H9 (cell line): ENCODE measurements around the gene LRRC3B. TPM values are rescaled to one million over a fixed set of nuclear protein-coding genes. Genes with fewer than 3 reads are reported as not detected.

ENCODE experiments used
- DNase-seq: peaks from one replicate; pipeline ENCODE4 v3.0.0-alpha.2; 2017
- H2AFZ ChIP-seq: one replicate; pipeline ENCODE4 v1.6.1; 2013; ENCODE audit warnings: mild to moderate bottlenecking, low read length, control low read depth, moderate library complexity
- H2AK5ac ChIP-seq: 2 replicates; pipeline ENCODE4 v1.6.1; 2013; ENCODE audit warnings: low read length, control low read depth, mixed read lengths; ENCODE audit not compliant: insufficient read length
- H2BK120ac ChIP-seq: one replicate; pipeline ENCODE4 v1.6.1; 2013; ENCODE audit warnings: low read depth, mild to moderate bottlenecking, low read length, control low read depth, inconsistent platforms; ENCODE audit not compliant: poor library complexity, severe bottlenecking
- H2BK12ac ChIP-seq: 2 replicates; pipeline ENCODE4 v1.6.1; 2013; ENCODE audit warnings: low read length, control low read depth, mixed read lengths, low read depth; ENCODE audit not compliant: insufficient read length
- H2BK15ac ChIP-seq: 2 replicates; pipeline ENCODE4 v1.6.1; 2013; ENCODE audit warnings: low read depth, low read length, control low read depth
- H2BK20ac ChIP-seq: one replicate; pipeline ENCODE4 v1.6.1; 2013; ENCODE audit warnings: low read depth, mild to moderate bottlenecking, low read length, control low read depth, inconsistent platforms; ENCODE audit not compliant: poor library complexity, severe bottlenecking
- H2BK5ac ChIP-seq: 2 replicates; pipeline ENCODE4 v1.6.1; 2013; ENCODE audit warnings: low read length, control low read depth, mixed read lengths; ENCODE audit not compliant: insufficient read length
- H3K14ac ChIP-seq: 2 replicates; pipeline ENCODE4 v1.6.1; 2013; ENCODE audit warnings: low read length, control low read depth; ENCODE audit not compliant: insufficient read depth
- H3K18ac ChIP-seq: 2 replicates; pipeline ENCODE4 v1.6.1; 2013; ENCODE audit warnings: low read depth, mild to moderate bottlenecking, mixed read lengths, low read length, control low read depth; ENCODE audit not compliant: insufficient read length
- H3K23ac ChIP-seq: 2 replicates; pipeline ENCODE4 v1.6.1; 2013; ENCODE audit warnings: low read length, control low read depth, mixed read lengths, low read depth; ENCODE audit not compliant: insufficient read length
- H3K23me2 ChIP-seq: 2 replicates; pipeline ENCODE4 v1.6.1; 2013; ENCODE audit warnings: low read depth, mild to moderate bottlenecking, mixed read lengths, low read length, control low read depth; ENCODE audit not compliant: insufficient read length, poor library complexity, severe bottlenecking
- H3K27ac ChIP-seq: 2 replicates; pipeline ENCODE4 v1.5.1; 2013; ENCODE audit warnings: low read length, control low read depth, mixed read lengths, low read depth; ENCODE audit not compliant: insufficient read length
- H3K27me3 ChIP-seq: 2 replicates; pipeline ENCODE4 v1.6.1; 2013; ENCODE audit warnings: low read length, control low read depth, inconsistent platforms; ENCODE audit not compliant: insufficient read depth
- H3K4ac ChIP-seq: 2 replicates; pipeline ENCODE4 v1.6.1; 2013; ENCODE audit warnings: low read depth, mild to moderate bottlenecking, control low read depth, inconsistent platforms, low read length, moderate library complexity
- H3K4me1 ChIP-seq: 2 replicates; pipeline ENCODE4 v1.6.1; 2013; ENCODE audit warnings: low read length, control low read depth, inconsistent platforms; ENCODE audit not compliant: insufficient read depth
- H3K4me2 ChIP-seq: 2 replicates; pipeline ENCODE4 v1.6.1; 2013; ENCODE audit warnings: low read length, control low read depth, mixed read lengths; ENCODE audit not compliant: insufficient read length, insufficient read depth
- H3K56ac ChIP-seq: 2 replicates; pipeline ENCODE4 v1.6.1; 2013; ENCODE audit warnings: low read depth, mild to moderate bottlenecking, mixed read lengths, low read length, control low read depth; ENCODE audit not compliant: insufficient read length
- H3K79me1 ChIP-seq: 2 replicates; pipeline ENCODE4 v1.6.1; 2013; ENCODE audit warnings: low read depth, mild to moderate bottlenecking, moderate library complexity, low read length, control low read depth, inconsistent platforms; ENCODE audit not compliant: insufficient read depth, poor library complexity, severe bottlenecking
- H3K79me2 ChIP-seq: 2 replicates; pipeline ENCODE4 v1.6.1; 2013; ENCODE audit warnings: low read length, control low read depth, inconsistent platforms; ENCODE audit not compliant: insufficient read depth
- H3K9ac ChIP-seq: 2 replicates; pipeline ENCODE4 v1.6.1; 2013; ENCODE audit warnings: low read length, control low read depth, mixed read lengths; ENCODE audit not compliant: insufficient read length; ENCODE audit errors: extremely low read depth
- H3K9me3 ChIP-seq: one replicate; pipeline ENCODE4 v1.6.1; 2013; ENCODE audit warnings: low read depth, low read length, inconsistent platforms; ENCODE audit not compliant: control insufficient read depth
- H3T11ph ChIP-seq: one replicate; pipeline ENCODE4 v1.6.1; 2013; ENCODE audit warnings: mild to moderate bottlenecking, low read length, control low read depth, inconsistent platforms
- H4K20me1 ChIP-seq: one replicate; pipeline ENCODE4 v1.6.1; 2013; ENCODE audit not compliant: control insufficient read depth, insufficient read length, insufficient read depth
- H4K5ac ChIP-seq: 2 replicates; pipeline ENCODE4 v1.6.1; 2013; ENCODE audit warnings: low read depth, mild to moderate bottlenecking, mixed read lengths, low read length, control low read depth; ENCODE audit not compliant: insufficient read length
- H4K8ac ChIP-seq: replicated peaks from 2 replicates; pipeline ENCODE4 v1.6.1; 2013; ENCODE audit warnings: low read length, control low read depth, mixed read lengths, low read depth; ENCODE audit not compliant: insufficient read length
- H4K91ac ChIP-seq: 2 replicates; pipeline ENCODE4 v1.6.1; 2013; ENCODE audit warnings: low read depth, mild to moderate bottlenecking, moderate library complexity, mixed read lengths, low read length, control low read depth; ENCODE audit not compliant: insufficient read length
- H3K27ac Mint-ChIP-seq, 3 experiments: 2 replicates in 2 of 3; 3 replicates in 1 of 3; pipeline ENCODE4 v1.8.0; 2020 to 2021; ENCODE audit warnings: mixed read lengths in 3 of 3, mild to moderate bottlenecking in 1 of 3, moderate library complexity in 1 of 3
- H3K27me3 Mint-ChIP-seq: 2 replicates; pipeline ENCODE4 v1.8.0; 2021; ENCODE audit warnings: low read depth, mild to moderate bottlenecking, moderate library complexity, mixed read lengths
- H3K36me3 Mint-ChIP-seq, 3 experiments: 2 replicates in 2 of 3; 3 replicates in 1 of 3; pipeline ENCODE4 v1.8.0; 2020 to 2021; ENCODE audit warnings: low read depth in 3 of 3, mixed read lengths in 3 of 3; ENCODE audit not compliant: insufficient read depth in 1 of 3
- H3K4me1 Mint-ChIP-seq, 2 experiments: 2 replicates each; pipeline ENCODE4 v1.8.0; 2020; ENCODE audit warnings: mixed read lengths in 2 of 2
- H3K4me3 Mint-ChIP-seq, 2 experiments: 2 replicates in 1 of 2; 3 replicates in 1 of 2; pipeline ENCODE4 v1.8.0; 2020 to 2021; ENCODE audit warnings: mild to moderate bottlenecking in 2 of 2, mixed read lengths in 2 of 2, moderate library complexity in 1 of 2
- H3K9me3 Mint-ChIP-seq, 2 experiments: 2 replicates in 1 of 2; 3 replicates in 1 of 2; pipeline ENCODE4 v1.8.0; 2020; ENCODE audit warnings: mild to moderate bottlenecking in 2 of 2, mixed read lengths in 2 of 2, moderate library complexity in 1 of 2
- CTCF ChIP-seq: fragments of 200-600 bp; sonication (generic); conservative IDR thresholded peaks from 3 replicates; pipeline ENCODE4 v1.8.0; 2021; ENCODE audit warnings: antibody characterized with exemption, mild to moderate bottlenecking
- WGBS: extraction: QIAGEN DNeasy Blood & Tissue Kit; methylation state at CpG from one replicate; pipeline ENCODE4 v1.1.7; 2013; ENCODE audit warnings: missing lambda C conversion rate, low lambda C conversion rate, mixed read lengths; ENCODE audit not compliant: insufficient read length; ENCODE audit errors: extremely low coverage; 5-methylcytosine and 5-hydroxymethylcytosine counted together
- total RNA-seq: library from RNA; stranded (reverse); gene quantifications from 2 replicates; pipeline ENCODE4 v1.2.1, GENCODE V29; 2021

Gene LRRC3B
- total RNA-seq, 1 experiment from 2014 or later, result 0.35 TPM

GRCh38 chr3:26630669-26631389 lies 8.3 kb downstream of the LRRC3B start:
- H3K79me1 ChIP-seq, result no peaks in the 10 kb centered on the region
- no peak overlapping the region for H2AFZ ChIP-seq
- H3K23me2 ChIP-seq, result no peaks in the 10 kb centered on the region
- no peaks in the 10 kb centered on the region for H3K36me3 Mint-ChIP-seq
- no peak overlapping the region for H2BK12ac ChIP-seq
- no CpG with 5 or more reads among the region's 4 CpGs for WGBS
- no peak overlapping the region for H3K23ac ChIP-seq
- no peaks in the 10 kb centered on the region for H4K20me1 ChIP-seq
- H3K56ac ChIP-seq, result no peak overlapping the region
- H3K27me3 Mint-ChIP-seq, result peaks cover 49% of the 10 kb centered on the region
- H3K14ac ChIP-seq, result no peak overlapping the region
- no peak for DNase-seq
- no peaks in the 10 kb centered on the region for H3K79me2 ChIP-seq
- H3K9ac ChIP-seq, result no peak overlapping the region
- no peak for TF ChIP-seq CTCF
- H3K27me3 ChIP-seq, result peaks cover 27% of the 10 kb centered on the region; the same call in 1 of the 2 replicates
- H2BK20ac ChIP-seq, result no peak overlapping the region
- H2AK5ac ChIP-seq, result no peak overlapping the region
- no peaks in the 10 kb centered on the region; a peak in 1 of 5 replicates for H3K9me3 Mint-ChIP-seq
- no peak overlapping the region for H3K27ac Mint-ChIP-seq
- no peak overlapping the region for H3K4ac ChIP-seq
- no peak overlapping the region for H2BK5ac ChIP-seq
- no peak overlapping the region for H3K18ac ChIP-seq
- H4K5ac ChIP-seq, result no peak overlapping the region
- H3T11ph ChIP-seq, result no peak overlapping the region
- H3K4me3 Mint-ChIP-seq, result no peak overlapping the region
- H3K4me2 ChIP-seq, result no peak overlapping the region
- H2BK15ac ChIP-seq, result no peak overlapping the region
- peaks cover 2 to 7% of the 10 kb centered on the region in 2 experiments; a peak in 3 of 4 replicates for H3K4me1 Mint-ChIP-seq
- H2BK120ac ChIP-seq, result no peak overlapping the region
- no peak overlapping the region for H3K27ac ChIP-seq
- H4K91ac ChIP-seq, result no peak overlapping the region
- no peaks in the 10 kb centered on the region for H3K4me1 ChIP-seq
- H3K9me3 ChIP-seq, result no peaks in the 10 kb centered on the region
- H4K8ac ChIP-seq, result no peak overlapping the region
